HG03196 (cell line): ENCODE data around the gene NAT8.
A peak's percentile ranks its signal among the peaks of the same experiment; 100 is the strongest.
"Not testable (repeated sequence)": the region's sequence is repeated elsewhere in the genome, so short reads cannot be mapped to it uniquely, and the experiment has no call there.

ENCODE experiments used
- ATAC-seq: cut with Tn5 transposase; IDR thresholded peaks from one replicate; pipeline ENCODE4 v1.9.1; 2021; ENCODE audit not compliant: unreplicated experiment

Gene NAT8

DNA sequence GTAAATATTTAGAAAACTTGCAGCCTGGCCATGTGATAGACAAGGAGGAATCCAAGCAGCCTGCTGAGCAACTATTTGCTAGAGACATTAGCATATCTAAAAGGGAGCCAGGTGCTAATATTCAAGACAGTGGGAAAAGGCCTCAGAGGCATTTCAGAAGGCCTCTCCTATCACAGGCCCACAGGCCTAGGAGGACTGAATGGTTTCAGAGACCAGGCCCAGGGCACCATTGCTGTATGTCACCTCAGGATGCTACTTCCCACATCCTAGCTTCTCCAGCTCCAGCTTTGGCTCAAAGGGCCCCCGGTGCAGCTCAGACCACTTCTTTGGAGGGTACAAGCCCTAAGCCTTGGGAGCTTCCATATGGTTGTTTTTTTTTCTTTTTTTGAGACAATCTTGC, 3.8 kb downstream of the NAT8 start:
- no peak for ATAC-seq

DNA sequence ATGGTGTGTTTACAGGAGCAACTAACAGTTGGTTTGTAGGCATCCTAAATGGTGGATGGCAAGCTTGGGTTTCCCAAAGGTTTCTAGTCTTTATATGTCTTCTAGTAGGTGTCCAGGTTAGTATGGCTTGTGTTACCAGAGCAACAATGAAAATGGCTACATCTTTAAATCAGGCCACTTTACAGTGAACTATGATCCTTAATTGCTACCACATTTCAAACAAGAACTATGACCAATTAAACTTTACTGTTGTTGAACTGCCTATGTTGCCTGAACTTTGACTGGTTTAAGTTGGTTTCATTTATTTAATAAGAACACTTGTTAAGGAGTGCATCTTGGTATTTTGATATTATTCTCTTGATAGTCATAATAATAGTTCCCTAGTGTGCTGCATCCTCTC, 5.2 kb downstream of the NAT8 start:
- not testable (repeated sequence) for ATAC-seq

DNA sequence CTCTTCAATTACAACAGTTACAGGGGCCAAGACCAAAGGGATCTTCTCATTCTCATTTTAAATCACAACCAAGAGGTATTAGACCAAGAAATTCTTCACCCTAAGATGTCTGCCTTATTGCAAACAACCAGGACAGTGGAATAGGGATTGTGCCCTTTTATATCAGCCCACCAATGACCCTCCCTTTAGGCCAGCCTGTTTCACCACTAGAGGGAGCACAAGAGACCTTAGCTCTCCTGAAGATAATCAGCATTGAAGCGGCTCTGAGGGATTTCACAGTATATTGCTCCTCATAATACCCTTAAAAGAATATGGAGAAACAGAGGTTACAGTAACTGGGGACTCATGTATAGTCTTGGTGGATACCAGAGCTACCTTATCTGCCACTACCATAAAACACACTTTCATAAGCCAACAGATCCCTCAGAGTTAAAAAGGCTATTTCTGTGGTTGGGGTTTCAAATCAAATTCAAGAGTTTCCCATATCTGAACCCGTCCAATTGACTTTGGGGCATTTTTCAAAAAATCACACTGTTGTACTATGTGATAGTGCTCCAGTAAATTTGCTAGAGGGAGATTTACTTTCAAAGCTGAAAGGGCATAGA, 11.5 kb downstream of the NAT8 start:
- ATAC-seq, result not testable (repeated sequence)

DNA sequence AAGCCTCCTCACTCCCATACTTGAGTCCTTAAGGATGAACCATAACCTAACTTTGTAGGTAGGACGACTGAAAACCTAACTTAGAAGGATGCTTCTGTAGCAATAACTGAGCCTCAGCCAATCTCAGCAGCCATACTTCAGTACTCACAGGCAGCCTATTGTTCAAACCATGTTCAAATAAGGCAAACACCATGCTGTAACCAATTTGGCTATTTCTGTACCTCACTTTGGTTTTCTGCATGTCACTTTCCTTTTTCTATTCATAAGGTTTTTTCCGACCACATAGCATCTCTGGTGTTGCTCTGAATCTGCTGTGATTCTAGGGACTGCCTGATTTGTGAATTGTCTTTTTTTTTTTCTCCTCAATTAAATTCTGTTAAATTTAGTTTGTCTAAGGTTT, 13.7 kb downstream of the NAT8 start:
- not testable (repeated sequence) for ATAC-seq

DNA sequence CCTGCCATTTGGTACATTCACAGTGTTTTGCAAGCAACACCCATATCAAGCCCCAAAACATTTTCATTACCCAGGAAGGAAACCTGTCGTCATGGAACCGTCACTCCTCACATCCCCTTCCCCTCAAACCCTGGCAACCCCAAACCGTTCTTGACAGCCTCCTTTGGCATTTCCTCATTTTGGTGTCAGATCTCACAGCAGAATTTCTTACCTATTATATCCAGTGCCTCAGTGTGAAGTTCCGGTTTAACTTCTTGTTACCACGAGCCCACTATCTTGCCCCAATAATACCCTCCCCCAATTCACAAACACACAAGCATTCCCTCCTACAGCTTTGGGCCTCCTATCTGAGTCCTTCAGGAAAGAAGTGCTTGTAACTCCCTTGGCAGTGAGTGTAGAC, 16.0 kb downstream of the NAT8 start:
- ATAC-seq, result not testable (repeated sequence)

DNA sequence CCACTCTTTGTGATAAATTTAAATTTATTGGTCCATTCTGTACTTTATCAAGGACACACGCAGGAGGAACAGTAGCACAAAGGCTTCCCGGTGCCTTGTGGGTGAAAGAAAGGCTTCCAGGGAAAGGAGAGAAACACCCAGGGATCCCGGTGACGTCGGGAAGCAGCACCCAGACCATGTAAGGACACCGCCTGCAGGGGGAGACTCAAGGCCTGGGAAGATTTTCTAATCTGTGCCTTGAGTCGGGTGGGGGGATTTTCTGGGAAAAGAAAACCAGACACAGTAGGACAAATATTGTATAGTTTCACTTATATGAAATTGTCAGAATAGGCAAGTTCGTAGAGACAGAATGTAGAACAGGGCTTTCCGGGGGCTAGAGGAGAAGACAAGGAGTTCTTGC, 17.6 kb downstream of the NAT8 start:
- not testable (repeated sequence) for ATAC-seq

DNA sequence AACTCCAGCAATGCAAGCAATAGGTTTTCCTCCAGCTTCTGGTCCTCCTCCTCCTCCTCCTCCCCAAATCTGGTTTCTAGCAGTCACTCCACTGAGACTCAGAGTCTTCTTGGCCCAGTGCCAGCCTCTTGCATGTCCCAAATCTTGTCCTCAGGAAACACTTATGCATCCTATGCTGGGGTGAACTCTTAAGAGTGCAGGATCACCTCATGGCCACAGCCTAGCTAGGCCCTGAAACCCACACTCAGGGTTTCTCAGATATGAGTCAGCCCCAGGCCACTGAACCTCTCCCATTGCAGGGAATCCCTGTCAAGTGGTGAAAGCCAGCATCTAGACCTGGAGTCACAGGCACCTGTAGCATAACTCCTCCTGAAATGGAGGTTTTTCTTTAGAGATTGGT, 18.2 kb downstream of the NAT8 start:
- ATAC-seq, result not testable (repeated sequence)

DNA sequence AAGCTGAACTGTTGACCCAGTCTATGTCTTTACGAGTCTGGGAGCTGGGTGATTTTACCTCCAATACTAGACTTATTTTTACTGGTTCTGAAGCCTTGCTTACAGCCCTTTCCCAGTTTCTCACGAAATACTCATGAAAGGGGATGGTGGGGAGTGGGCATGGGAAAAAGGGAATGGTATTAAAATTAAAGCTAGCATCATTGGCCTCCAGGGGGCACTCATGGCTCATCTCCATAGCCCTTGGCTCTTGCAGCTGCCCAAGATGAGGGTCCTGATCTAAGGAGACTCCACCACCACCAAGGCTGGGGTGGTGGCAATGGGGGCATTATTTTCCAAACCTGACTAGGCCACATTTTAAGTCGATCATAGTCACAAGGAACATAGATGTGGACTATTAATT, 22.3 kb downstream of the NAT8 start:
- ATAC-seq, result not testable (repeated sequence)

DNA sequence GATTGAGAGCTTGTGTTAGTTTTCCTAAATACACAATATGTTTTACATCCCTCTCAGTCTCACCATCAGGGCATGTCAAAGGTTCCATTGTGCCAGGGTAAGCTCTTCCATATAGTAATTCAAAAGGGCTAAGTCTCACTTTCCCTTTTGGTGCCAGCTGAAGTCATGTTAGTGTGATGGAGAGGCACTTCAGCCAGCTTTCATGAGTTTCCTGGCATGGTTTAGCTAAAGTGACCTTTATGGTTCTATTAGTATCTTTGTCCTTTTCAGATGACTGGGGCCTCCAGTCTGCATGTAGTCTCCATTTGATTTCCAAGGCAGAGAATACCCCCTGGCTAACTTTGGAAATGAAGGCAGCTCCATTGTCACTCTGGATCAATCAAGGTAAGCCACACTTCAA, 27.2 kb downstream of the NAT8 start:
- ATAC-seq, result no peak

DNA sequence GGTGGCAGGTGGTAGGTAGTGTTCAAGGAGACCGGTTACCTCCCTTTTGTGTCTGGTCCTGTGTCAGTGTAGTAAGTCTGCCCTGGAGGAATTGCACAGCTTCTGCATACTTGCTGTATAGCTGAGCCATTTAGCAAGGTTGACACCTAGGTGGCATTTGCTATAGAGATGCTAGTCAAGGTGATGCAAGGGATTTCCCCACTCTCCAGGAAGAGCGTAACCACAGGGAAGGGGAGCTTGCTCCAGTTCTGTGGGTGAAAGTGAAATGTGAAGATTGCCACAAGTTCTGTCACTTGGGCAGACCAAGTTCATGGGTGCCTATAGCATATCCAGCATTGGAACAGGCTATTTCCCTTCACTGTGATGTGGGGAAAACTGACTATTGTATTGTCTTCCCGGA, 28.1 kb downstream of the NAT8 start:
- ATAC-seq, result no peak

DNA sequence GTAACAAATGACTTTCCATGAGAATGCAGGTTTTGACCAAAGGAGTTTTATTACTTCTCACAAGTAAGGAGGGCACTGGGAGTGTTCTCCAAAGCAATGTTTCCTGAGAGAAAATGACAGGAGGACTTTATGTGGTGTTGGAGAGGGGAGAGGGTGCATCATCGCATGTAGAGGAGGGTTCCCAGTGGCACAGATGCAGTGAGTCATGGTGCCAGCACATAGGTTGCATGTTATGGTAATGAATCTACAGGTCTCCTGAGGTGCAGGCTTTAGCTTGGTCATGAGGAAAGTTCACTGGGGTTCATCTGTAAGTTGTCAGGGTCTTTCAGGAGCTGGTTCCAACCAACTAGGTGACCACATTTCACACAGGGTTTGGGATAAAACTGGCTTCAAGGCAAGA, 30.4 kb downstream of the NAT8 start:
- no peak for ATAC-seq

DNA sequence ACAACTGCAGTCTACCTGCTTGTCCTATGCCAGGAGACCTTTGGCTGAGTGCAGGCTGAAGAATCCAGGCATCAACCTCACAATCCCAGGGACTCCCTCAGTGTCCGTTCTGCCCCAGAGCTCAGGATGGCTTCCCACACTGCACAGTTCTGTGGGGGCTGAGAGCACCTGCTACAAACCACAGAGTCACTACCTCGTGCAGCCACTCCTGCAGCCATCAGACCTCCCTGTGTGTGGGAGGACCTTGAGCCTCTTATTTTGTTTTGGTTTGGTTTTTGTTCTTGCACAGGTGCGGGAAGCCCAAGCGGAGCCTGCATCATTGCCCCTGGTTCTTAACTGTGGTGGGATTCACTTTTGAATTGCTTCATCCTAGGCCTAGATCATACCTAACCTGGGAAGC, 31.0 kb downstream of the NAT8 start:
- no peak for ATAC-seq

DNA sequence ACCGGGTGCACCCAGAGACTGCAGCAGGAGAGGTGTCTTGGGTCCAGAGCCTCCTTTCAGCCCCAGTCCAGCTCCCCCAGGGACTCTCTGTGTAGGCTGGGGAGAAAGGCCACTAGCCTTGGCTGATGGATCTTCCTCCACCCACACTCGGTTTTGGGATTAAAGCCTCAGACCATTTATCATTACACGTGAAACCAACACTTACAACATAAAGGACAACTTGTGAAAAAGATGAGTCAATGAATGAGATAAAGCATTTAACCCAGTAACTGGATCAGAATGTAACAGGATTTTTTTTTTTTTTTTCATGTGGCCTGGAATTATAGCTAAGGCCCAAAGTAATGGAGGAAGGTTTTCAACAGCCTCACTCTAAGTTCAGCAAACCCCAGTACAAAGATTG, 32.1 kb downstream of the NAT8 start:
- no peak for ATAC-seq

DNA sequence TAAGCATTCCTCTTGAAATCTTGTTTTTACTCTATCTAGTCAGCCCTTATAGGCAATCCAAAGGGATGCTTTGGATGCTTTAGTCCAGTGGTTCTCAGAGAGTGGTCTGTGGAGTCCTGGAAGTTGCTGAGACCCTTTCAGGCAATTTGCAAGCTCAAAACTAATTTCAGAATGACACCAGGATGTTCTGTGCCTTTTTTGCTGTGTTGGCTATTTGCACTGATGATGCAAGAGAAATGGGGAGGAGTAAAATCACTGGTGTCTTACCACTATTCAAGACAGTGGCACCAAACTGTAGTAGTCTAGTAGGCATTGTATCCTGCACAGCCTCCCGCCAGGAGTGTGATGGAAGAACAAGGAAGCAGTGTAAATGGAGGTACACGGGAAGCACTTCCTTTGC, 37.6 kb downstream of the NAT8 start:
- ATAC-seq, result not testable (repeated sequence)

DNA sequence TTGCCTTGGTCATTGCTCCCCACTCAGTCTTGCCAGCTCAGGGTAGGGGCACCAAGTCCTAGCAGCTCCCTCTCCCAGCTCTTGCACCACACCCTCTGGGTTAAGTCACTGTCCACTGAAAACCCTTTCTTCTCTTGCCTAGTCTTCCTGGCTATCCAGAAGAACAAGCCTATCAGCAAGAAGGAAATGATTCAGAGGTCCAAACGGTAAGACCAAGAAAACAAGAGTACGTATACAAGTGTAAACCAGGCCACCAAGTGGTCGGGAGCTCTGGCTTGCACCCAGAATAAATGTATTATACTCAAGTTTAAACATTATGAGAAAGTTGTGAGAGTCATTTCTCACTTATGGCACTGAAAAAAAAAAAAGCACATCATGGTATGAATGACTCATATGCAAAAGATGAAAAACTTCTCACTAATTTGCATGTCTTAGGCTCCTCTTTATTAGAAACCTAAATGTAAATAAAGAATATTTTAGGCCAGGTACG, 39.1 kb downstream of the NAT8 start:
- peak; percentile 60 for ATAC-seq

DNA sequence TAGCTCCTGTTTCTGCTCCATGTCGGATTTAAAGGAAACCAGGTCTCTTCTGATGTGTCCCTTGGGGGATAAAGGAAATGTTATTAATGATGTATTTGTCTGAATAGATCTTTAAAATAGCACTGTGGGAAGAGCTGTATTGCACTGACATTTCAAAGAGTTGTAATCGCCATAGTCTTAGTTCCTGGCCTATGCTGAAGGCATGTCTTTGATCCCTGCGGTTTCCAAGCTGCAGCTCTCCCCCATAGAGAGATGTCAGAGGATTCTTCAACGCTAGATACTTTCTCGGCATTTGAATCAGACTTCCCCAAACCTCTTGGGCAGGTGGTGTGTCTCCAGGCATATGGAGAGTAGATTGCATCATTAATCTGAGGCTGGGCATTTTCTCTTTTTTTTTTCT, 40.4 kb downstream of the NAT8 start:
- no peak for ATAC-seq

DNA sequence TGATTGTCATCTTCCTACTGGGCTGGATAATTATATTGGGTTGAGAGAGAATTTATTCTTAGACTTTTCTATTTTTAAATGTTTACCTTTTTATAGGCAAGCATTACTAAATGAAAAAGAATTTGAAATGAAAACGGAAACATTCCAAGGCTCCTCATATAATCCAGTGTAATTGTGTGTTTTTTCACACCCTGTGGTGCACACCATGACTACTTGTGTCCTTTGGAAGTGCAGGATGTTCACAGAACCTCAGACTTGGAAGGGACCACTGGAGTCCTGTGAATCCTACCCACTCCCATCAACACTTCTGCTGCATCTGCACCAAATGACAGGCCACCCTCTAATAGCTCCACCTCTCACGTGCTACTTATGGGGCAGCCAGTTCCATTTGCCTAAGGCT, 48.0 kb downstream of the NAT8 start:
- no peak for ATAC-seq

DNA sequence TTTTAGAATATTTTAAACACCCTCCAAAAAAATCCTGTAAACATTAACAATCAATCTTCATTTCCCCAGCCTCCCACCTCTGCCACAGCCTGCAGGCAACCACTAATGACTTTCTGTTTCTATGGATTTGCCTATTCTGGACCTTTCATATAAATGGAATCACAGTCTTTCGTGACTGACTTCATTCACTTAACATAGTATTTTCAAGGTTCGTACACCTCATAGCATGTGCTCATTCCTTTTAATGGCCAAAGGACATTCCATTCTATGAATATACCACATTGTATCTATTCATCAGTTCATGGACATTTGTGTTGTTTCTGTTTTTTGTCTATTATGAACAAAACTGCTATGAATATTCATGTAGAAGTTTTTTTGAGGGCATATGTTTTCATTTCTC, 48.5 kb downstream of the NAT8 start:
- no peak for ATAC-seq
